GM23338 (cell line): Measurements from ENCODE around the gene LPP.

Experiments used
- CREB1 ChIP-seq: fragments of 250-450 bp; sonication (Bioruptor Pico); IDR thresholded peaks from 2 replicates; pipeline ENCODE4 v1.5.0; 2020; ENCODE audit warnings: low read depth, mild to moderate bottlenecking, moderate library complexity
- CTCF ChIP-seq, 2 experiments: fragments of 200-600 bp in 1 of 2; sonication (generic) in 1 of 2; conservative IDR thresholded peaks; 2 replicates each; pipeline versions ENCODE4 v1.5.1 to v1.6.1; 2016 to 2017; ENCODE audit warnings: antibody characterized with exemption in 2 of 2, low read depth in 2 of 2, mild to moderate bottlenecking in 2 of 2, moderate library complexity in 1 of 2
- EZH2 ChIP-seq: fragments of 200-600 bp; sonication (generic); IDR thresholded peaks from one replicate; pipeline ENCODE4 v1.8.0; 2017; ENCODE audit warnings: antibody characterized with exemption, mild to moderate bottlenecking, low read depth; ENCODE audit not compliant: unreplicated experiment
- REST ChIP-seq: IDR thresholded peaks from one replicate; pipeline ENCODE4 v1.6.1; 2018; ENCODE audit warnings: antibody characterized with exemption; ENCODE audit not compliant: unreplicated experiment
- STAT1 ChIP-seq: IDR thresholded peaks from one replicate; pipeline ENCODE4 v1.6.1; 2016; ENCODE audit warnings: antibody characterized with exemption; ENCODE audit not compliant: unreplicated experiment

- TF ChIP-seq CTCF (conservative IDR thresholded peaks at IDR 0.05; ENCODE audit: low read depth in 2 of 2) (no peak), REST (no peak), EZH2 (no peak), CREB1 (CRISPR knock-in tag) (no peak), STAT1 (no peak)
Observed at GRCh38 chr3:188706176-188706575, 552.2 kb downstream of the LPP start.
